Esophagus squamous epithelium (tissue), 5 donors: ENCODE data around the gene BSPRY. TPM values are rescaled to one million over a fixed set of nuclear protein-coding genes. Genes with fewer than 3 reads are reported as not detected.

Experiments
- DNase-seq: peaks from one replicate; lab custom pipeline; 2025; lab: John Stamatoyannopoulos, UW
- H3K27ac ChIP-seq, 4 donors: fragments of 200-600 bp; sonication (generic); one replicate each; pipeline ENCODE4 v1.5.1; 2016 to 2019; ENCODE audit warnings: mild to moderate bottlenecking in 1 of 4
- H3K27me3 ChIP-seq, 4 donors: fragments of 200-600 bp; sonication (generic); 1 replicate in 3 of 4; 2 replicates in 1 of 4; pipeline versions ENCODE4 v1.5.1 to v1.6.0; 2017 to 2021; ENCODE audit warnings: antibody characterized with exemption in 1 of 4
- H3K36me3 ChIP-seq, 3 donors: fragments of 200-600 bp; sonication (generic); one replicate each; pipeline ENCODE4 v1.5.1; 2016 to 2019
- H3K4me1 ChIP-seq, 3 donors: fragments of 200-600 bp; sonication (generic); one replicate each; pipeline ENCODE4 v1.5.1; 2017 to 2019
- H3K4me3 ChIP-seq, 4 donors: fragments of 200-600 bp; sonication (generic); 1 replicate in 3 of 4; 2 replicates in 1 of 4; pipeline ENCODE4 v1.5.1; 2016 to 2019; ENCODE audit warnings: mild to moderate bottlenecking in 2 of 4, moderate library complexity in 1 of 4
- H3K9me3 ChIP-seq, 3 donors: fragments of 200-600 bp; sonication (generic); one replicate each; pipeline ENCODE4 v1.5.1; 2016 to 2019
- POLR2A ChIP-seq, 4 donors: fragments of 450-650 bp; IDR thresholded peaks; one replicate each; pipeline ENCODE4 v1.6.1; 2017; ENCODE audit warnings: antibody characterized with exemption in 4 of 4, mild to moderate bottlenecking in 4 of 4, moderate library complexity in 3 of 4
- WGBS, 2 donors: methylation state at CpG; one replicate each; pipeline ENCODE4 v1.1.5; 2018; 5-methylcytosine and 5-hydroxymethylcytosine counted together
- intact Hi-C: fragments of 100-400 bp; cut with DNase I; formaldehyde crosslinking; loops from one replicate; pipeline ENCODE4 v1.15.0; 2022
- total RNA-seq, 4 donors: library from RNA; depleted of rRNA; stranded (reverse); fragments of >200 nt; gene quantifications; one replicate each; pipeline ENCODE4 v1.1.0, GENCODE V29; 2016
- TF ChIP-seq, protein P1 (sequence below), 6 experiments: fragments of 450-650 bp in 4 of 6; fragments of 200-600 bp in 2 of 6; sonication (generic) in 2 of 6; IDR thresholded peaks; one replicate each; pipeline ENCODE4 v1.5.1; 2016 to 2019; ENCODE audit warnings: antibody characterized with exemption in 6 of 6, mild to moderate bottlenecking in 4 of 6, moderate library complexity in 4 of 6
- donor health status: DM: yes; HTN: yes; CAD: no.

BSPRY gene
- total RNA-seq, 4 donors from 2014 or later, result 18.1 to 50.1 (median 37.6) TPM

GRCh38 chr9:113340011-113340699 is 9.2 kb upstream of the BSPRY start, which contains the start of gene WDR31:
Gene WDR31, minus strand, starts transcription at chr9:113340275. Its CDS starts 8,253 bp downstream, at chr9:113332022.
- Histone ChIP-seq H3K27me3 (no peaks in the 10 kb centered on the region), H3K27ac (peak within 1 kb of the TSS; percentile 80 to 91 (median 90)), H3K4me1 (peaks cover 10 to 53% (median 27%) of the 10 kb centered on the region in 3 donors), H3K36me3 (no peaks in the 10 kb centered on the region), H3K4me3 (peak within 1 kb of the TSS; percentile 57 to 94 (median 82)), H3K9me3 (no peaks in the 10 kb centered on the region)
- peak; percentile 36 for DNase-seq
- intact Hi-C loops, result no loop called here
- peak in 1 of 4 donors; percentile 49 for TF ChIP-seq POLR2A (IDR thresholded peaks at IDR 0.05)
- TF ChIP-seq, protein P1, sequence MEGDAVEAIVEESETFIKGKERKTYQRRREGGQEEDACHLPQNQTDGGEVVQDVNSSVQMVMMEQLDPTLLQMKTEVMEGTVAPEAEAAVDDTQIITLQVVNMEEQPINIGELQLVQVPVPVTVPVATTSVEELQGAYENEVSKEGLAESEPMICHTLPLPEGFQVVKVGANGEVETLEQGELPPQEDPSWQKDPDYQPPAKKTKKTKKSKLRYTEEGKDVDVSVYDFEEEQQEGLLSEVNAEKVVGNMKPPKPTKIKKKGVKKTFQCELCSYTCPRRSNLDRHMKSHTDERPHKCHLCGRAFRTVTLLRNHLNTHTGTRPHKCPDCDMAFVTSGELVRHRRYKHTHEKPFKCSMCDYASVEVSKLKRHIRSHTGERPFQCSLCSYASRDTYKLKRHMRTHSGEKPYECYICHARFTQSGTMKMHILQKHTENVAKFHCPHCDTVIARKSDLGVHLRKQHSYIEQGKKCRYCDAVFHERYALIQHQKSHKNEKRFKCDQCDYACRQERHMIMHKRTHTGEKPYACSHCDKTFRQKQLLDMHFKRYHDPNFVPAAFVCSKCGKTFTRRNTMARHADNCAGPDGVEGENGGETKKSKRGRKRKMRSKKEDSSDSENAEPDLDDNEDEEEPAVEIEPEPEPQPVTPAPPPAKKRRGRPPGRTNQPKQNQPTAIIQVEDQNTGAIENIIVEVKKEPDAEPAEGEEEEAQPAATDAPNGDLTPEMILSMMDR (IDR thresholded peaks at IDR 0.05), result peak in 1 of 6 experiments; percentile 5
- 0 to 2% methylated on average over 12 to 22 of the region's 46 CpGs for WGBS, 2 donors

DNA sequence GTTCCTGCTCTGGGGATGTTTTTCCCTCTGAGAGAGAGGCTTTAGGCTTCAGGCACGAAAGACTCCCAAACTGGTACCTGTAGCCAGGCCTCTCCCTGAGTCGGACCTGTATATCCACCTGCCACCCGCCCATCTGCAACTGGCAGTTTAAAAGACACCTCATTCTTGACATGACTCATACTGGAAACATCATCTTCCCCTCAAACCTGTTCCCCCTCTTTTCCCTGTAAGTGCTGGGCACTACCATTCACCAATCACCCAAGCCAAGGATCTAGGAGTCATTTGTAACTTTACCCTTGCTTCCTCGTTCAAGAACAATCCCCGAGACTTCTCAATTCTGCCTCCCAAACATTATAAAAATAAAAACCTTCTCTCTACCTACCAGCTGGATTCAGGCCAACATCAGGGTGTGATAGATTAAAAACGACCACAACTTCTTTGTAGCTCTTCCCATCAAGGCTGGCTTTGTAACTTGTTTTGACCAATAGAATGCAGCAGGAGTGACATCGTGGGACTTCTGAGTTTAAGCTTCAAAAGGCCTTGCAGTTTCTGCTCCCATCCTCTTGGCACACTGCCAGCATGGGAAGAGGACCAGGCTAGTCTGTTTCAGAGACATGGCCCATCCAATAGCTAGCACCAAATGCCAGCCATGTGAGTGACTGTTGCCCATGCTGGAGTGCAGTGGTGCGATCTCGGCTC is 7.5 kb upstream of the BSPRY start:
- intact Hi-C loops, result no loop called here

DNA sequence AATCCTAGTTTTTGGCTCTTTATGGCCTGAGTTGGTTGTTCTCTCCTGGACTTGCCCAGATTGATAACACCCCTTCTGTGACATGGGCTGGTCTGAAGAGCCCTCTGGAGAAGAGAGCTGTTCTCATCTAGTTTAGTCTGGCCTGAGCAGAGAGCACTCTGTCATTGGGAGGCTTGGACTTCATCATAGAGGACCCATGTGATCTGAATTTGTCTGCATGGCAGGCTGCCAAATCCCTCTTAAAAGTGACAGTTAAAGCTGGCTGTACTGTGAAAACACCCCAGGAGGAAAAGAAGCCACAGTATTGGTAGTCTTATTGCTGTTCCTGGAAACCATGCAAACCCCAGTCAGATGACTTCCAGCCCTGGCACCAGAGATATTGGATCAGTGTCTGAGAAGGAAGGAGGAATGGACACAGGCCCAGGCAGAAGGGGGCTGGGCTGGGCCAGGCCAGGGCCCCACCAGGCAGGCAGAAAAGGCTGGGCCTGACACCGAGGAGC is 5.6 kb upstream of the BSPRY start:
- H3K36me3 ChIP-seq, result no peaks in the 10 kb centered on the region
- no peak overlapping the region for H3K4me3 ChIP-seq
- intact Hi-C loops, result no loop called here
- H3K9me3 ChIP-seq, result no peaks in the 10 kb centered on the region
- WGBS, 2 donors, result 27 to 39% methylated on average over 1 of the region's 1 CpG
- peaks cover 0 to under 1% (median 0%) of the 10 kb centered on the region in 4 donors for H3K27me3 ChIP-seq
- peak; percentile 15 for DNase-seq
- peaks cover 10 to 52% (median 27%) of the 10 kb centered on the region in 3 donors for H3K4me1 ChIP-seq
- H3K27ac ChIP-seq, result peak overlapping the region; percentile 57 to 90 (median 72)
- no peak for TF ChIP-seq POLR2A (IDR thresholded peaks at IDR 0.05)
- TF ChIP-seq, protein P1 (IDR thresholded peaks at IDR 0.05), result no peak

More for the DNA sequence above, 7.5 kb upstream of the BSPRY start:
- Histone ChIP-seq H3K27ac (peak overlapping the region; percentile 80 to 91 (median 90)), H3K4me1 (peaks cover 10 to 53% (median 27%) of the 10 kb centered on the region in 3 donors), H3K36me3 (no peaks in the 10 kb centered on the region), H3K9me3 (no peaks in the 10 kb centered on the region), H3K4me3 (no peak overlapping the region), H3K27me3 (no peaks in the 10 kb centered on the region)
- 34 to 50% methylated on average over 6 to 9 of the region's 9 CpGs for WGBS, 2 donors
- no peak for DNase-seq
- TF ChIP-seq POLR2A (IDR thresholded peaks at IDR 0.05), result no peak
- TF ChIP-seq, protein P1 (IDR thresholded peaks at IDR 0.05), result no peak

DNA sequence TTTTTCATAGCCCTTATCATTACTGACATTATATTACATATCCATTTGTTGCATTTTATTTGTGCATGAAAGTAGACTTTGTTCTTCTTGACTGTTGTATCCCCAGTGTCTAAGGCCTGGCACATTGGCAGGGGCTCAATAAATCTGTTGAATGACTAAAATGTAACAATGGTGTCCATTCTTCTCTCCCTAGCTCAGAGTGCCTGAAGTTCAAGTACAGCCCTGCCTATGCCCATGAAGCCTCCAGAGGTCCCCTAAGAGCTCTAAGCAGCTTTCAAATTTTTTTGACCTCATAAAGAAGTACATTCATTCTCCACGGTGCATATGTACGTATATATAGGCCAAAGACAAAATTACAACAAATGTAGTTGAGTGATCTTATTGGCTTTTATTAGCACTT is 4.2 kb upstream of the BSPRY start:
- intact Hi-C loops, result no loop called here
- WGBS, 2 donors, result 74 to 90% methylated on average over 2 of the region's 2 CpGs

DNA sequence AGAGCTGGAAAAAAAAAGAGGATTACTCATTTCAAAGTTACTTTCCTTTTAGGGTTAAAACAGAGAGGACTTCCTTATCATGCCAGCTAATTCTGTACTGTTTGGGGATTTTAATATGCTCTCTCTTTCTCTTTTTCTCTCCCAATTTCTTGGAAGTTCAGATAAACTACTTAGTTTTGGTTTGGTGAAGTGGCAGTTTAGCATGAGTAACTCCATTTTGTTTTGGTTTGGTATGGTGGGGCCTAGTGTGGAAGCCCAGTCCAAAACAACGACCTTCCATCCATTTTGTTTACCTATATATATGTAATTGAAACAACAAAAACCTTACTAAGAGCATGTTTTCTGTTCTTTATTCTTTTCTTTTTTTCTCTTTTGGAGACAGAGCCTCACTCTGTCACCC is 3.7 kb upstream of the BSPRY start:
- 29 to 32% methylated on average over 1 of the region's 1 CpG for WGBS, 2 donors
- H3K27ac ChIP-seq, result no peak overlapping the region

More for the DNA sequence above, 4.2 kb upstream of the BSPRY start:
- Histone ChIP-seq H3K36me3 (no peaks in the 10 kb centered on the region), H3K27me3 (peaks cover 0 to 14% (median 0%) of the 10 kb centered on the region in 4 donors), H3K9me3 (no peaks in the 10 kb centered on the region), H3K4me1 (peaks cover 9 to 55% (median 26%) of the 10 kb centered on the region in 3 donors), H3K4me3 (no peak overlapping the region), H3K27ac (peak overlapping the region in 1 of 4 donors; percentile 10)
- TF ChIP-seq POLR2A (IDR thresholded peaks at IDR 0.05), result no peak
- DNase-seq, result no peak

More for the DNA sequence above, 3.7 kb upstream of the BSPRY start:
- H3K36me3 ChIP-seq, result no peaks in the 10 kb centered on the region
- peaks cover 0 to 19% (median 0%) of the 10 kb centered on the region in 4 donors for H3K27me3 ChIP-seq
- H3K4me3 ChIP-seq, result no peak overlapping the region
- no peak for DNase-seq
- intact Hi-C loops, result no loop called here
- H3K4me1 ChIP-seq, result peaks cover 11 to 55% (median 28%) of the 10 kb centered on the region in 3 donors
- TF ChIP-seq POLR2A (IDR thresholded peaks at IDR 0.05), result no peak
- TF ChIP-seq, protein P1 (IDR thresholded peaks at IDR 0.05), result no peak
- no peaks in the 10 kb centered on the region for H3K9me3 ChIP-seq
